Esophagus muscularis mucosa (tissue), 4 donors: ENCODE measurements around the gene SKI. TPM values are rescaled to one million over a fixed set of nuclear protein-coding genes. Genes with fewer than 3 reads are reported as not detected.
"Not testable (repeated sequence)": the region's sequence is repeated elsewhere in the genome, so short reads cannot be mapped to it uniquely, and the experiment has no call there.

Source experiments
- DNase-seq: peaks from one replicate; pipeline ENCODE4 v3.0.0-alpha.2; 2017; ENCODE audit errors: extremely low spot score
- H3K27ac ChIP-seq, 4 donors: fragments of 200-600 bp; sonication (generic); replicated peaks in 1 of 4; 1 replicate in 3 of 4; 2 replicates in 1 of 4; pipeline ENCODE4 v1.5.1; 2016 to 2019; ENCODE audit warnings: mild to moderate bottlenecking in 1 of 4
- H3K27me3 ChIP-seq, 4 donors: fragments of 200-600 bp; sonication (generic); one replicate each; pipeline versions ENCODE4 v1.5.1 to v1.6.0; 2016 to 2019
- H3K36me3 ChIP-seq, 4 donors: fragments of 200-600 bp; sonication (generic); one replicate each; pipeline ENCODE4 v1.5.1; 2016 to 2019
- H3K4me1 ChIP-seq, 4 donors: fragments of 200-600 bp; sonication (generic); one replicate each; pipeline ENCODE4 v1.5.1; 2016 to 2019
- H3K4me3 ChIP-seq, 4 donors: fragments of 200-600 bp; sonication (generic); 1 replicate in 2 of 4; 2 replicates in 2 of 4; pipeline ENCODE4 v1.5.1; 2016 to 2019; ENCODE audit warnings: mild to moderate bottlenecking in 4 of 4, moderate library complexity in 1 of 4
- H3K9me3 ChIP-seq, 4 donors: fragments of 200-600 bp; sonication (generic); 1 replicate in 3 of 4; 2 replicates in 1 of 4; pipeline ENCODE4 v1.5.1; 2016 to 2019
- CTCF ChIP-seq, 3 experiments: fragments of 200-600 bp in 2 of 3; fragments of 450-650 bp in 1 of 3; sonication (generic) in 2 of 3; IDR thresholded peaks; one replicate each; pipeline ENCODE4 v1.5.1; 2017 to 2019; ENCODE audit warnings: antibody characterized with exemption in 3 of 3, mild to moderate bottlenecking in 2 of 3, moderate library complexity in 1 of 3
- EP300 ChIP-seq: sonication (generic); formaldehyde crosslinking; IDR thresholded peaks from one replicate; pipeline ENCODE4 v1.6.1; 2017; ENCODE audit warnings: antibody characterized with exemption
- POLR2A ChIP-seq: fragments of 450-650 bp; IDR thresholded peaks from one replicate; pipeline ENCODE4 v1.6.1; 2017; ENCODE audit warnings: antibody characterized with exemption, moderate library complexity, mild to moderate bottlenecking, low read depth
- POLR2AphosphoS5 ChIP-seq, 2 donors: sonication (generic); formaldehyde crosslinking; IDR thresholded peaks; one replicate each; pipeline ENCODE4 v1.6.1; 2017; ENCODE audit warnings: antibody characterized with exemption in 2 of 2
- WGBS: methylation state at CpG from one replicate; pipeline ENCODE4 v1.1.5; 2018; 5-methylcytosine and 5-hydroxymethylcytosine counted together
- intact Hi-C: fragments of 100-400 bp; cut with DNase I; formaldehyde crosslinking; loops from one replicate; pipeline ENCODE4 v1.15.1; 2023
- total RNA-seq, 4 donors: library from RNA; depleted of rRNA; stranded (reverse); fragments of >200 nt; gene quantifications; one replicate each; pipeline versions ENCODE4 v1.1.0 to v1.2.1, GENCODE V29; 2016

SKI gene
- total RNA-seq, 4 donors from 2014 or later = 70.1 to 190 (median 124) TPM

- H3K4me3 ChIP-seq = no peak overlapping the region
- intact Hi-C loops = no loop called here
- no peaks in the 10 kb centered on the region for H3K27me3 ChIP-seq
- TF ChIP-seq POLR2AphosphoS5 (IDR thresholded peaks at IDR 0.05) = no peak
- TF ChIP-seq EP300 = no peak
- no peak for TF ChIP-seq POLR2A
- no peak for TF ChIP-seq CTCF (IDR thresholded peaks at IDR 0.05)
- no peaks in the 10 kb centered on the region for H3K36me3 ChIP-seq
- no peak for DNase-seq
- peaks cover 0 to 5% (median 0%) of the 10 kb centered on the region in 4 donors for H3K9me3 ChIP-seq
- H3K27ac ChIP-seq = peak overlapping the region in 3 of 4 donors; percentile 20 to 73 (median 39)
- WGBS = 72% methylated on average over 28 of the region's 28 CpGs
- H3K4me1 ChIP-seq = peaks cover 48 to 97% (median 91%) of the 10 kb centered on the region in 4 donors
Observed at GRCh38 chr1:2259668-2260402, 31.7 kb downstream of the SKI start.

GRCh38 chr1:2260470-2260869 lies 32.4 kb downstream of the SKI start:
- 94% methylated on average over 6 of the region's 7 CpGs for WGBS
- Histone ChIP-seq H3K27ac (peak overlapping the region in 1 of 4 donors; percentile 20), H3K4me1 (peaks cover 43 to 97% (median 92%) of the 10 kb centered on the region in 4 donors)
- H3K4me3 ChIP-seq, intact Hi-C loops, H3K27me3 ChIP-seq, DNase-seq, H3K9me3 ChIP-seq, H3K36me3 ChIP-seq: not testable (repeated sequence)

- no peak for TF ChIP-seq POLR2AphosphoS5 (IDR thresholded peaks at IDR 0.05)
- intact Hi-C loops = no loop called here
- 74% methylated on average over 4 of the region's 4 CpGs for WGBS
Observed at GRCh38 chr1:2260917-2261316, 32.8 kb downstream of the SKI start.

GRCh38 chr1:2261476-2262395 lies 33.6 kb downstream of the SKI start:
- intact Hi-C loops, DNase-seq, H3K27ac ChIP-seq, H3K36me3 ChIP-seq, H3K9me3 ChIP-seq, H3K27me3 ChIP-seq, H3K4me3 ChIP-seq: not testable (repeated sequence)
- peaks cover 47 to 97% (median 92%) of the 10 kb centered on the region in 4 donors for H3K4me1 ChIP-seq
- 86% methylated on average over 23 of the region's 25 CpGs for WGBS

More at GRCh38 chr1:2260917-2261316, 32.8 kb downstream of the SKI start:
- H3K27ac ChIP-seq = no peak overlapping the region
- DNase-seq = no peak
- H3K27me3 ChIP-seq = no peaks in the 10 kb centered on the region
- H3K36me3 ChIP-seq = no peaks in the 10 kb centered on the region
- peaks cover 47 to 97% (median 92%) of the 10 kb centered on the region in 4 donors for H3K4me1 ChIP-seq
- H3K9me3 ChIP-seq = peaks cover 0 to 5% (median 0%) of the 10 kb centered on the region in 4 donors
- no peak overlapping the region for H3K4me3 ChIP-seq

- Histone ChIP-seq H3K36me3 (no peaks in the 10 kb centered on the region), H3K27me3 (no peaks in the 10 kb centered on the region), H3K27ac (peak overlapping the region in 3 of 4 donors; percentile 12 to 30 (median 27)), H3K4me3 (no peak overlapping the region), H3K9me3 (no peaks in the 10 kb centered on the region), H3K4me1 (peaks cover 61 to 97% (median 93%) of the 10 kb centered on the region in 4 donors)
- no peak for DNase-seq
- intact Hi-C loops = no loop called here
- 81% methylated on average over 15 of the region's 16 CpGs for WGBS
- no peak for TF ChIP-seq POLR2AphosphoS5 (IDR thresholded peaks at IDR 0.05)
- TF ChIP-seq EP300 = no peak
- no peak for TF ChIP-seq POLR2A
- no peak for TF ChIP-seq CTCF (IDR thresholded peaks at IDR 0.05)
Observed at GRCh38 chr1:2266301-2266975, 38.3 kb downstream of the SKI start.
